ENCODE measurements around the gene PLD5. TPM values are rescaled to one million over a fixed set of nuclear protein-coding genes. Genes with fewer than 3 reads are reported as not detected.

The PLD5 gene
- total RNA-seq, 1 experiment from 2014 or later, result not detected

DNA sequence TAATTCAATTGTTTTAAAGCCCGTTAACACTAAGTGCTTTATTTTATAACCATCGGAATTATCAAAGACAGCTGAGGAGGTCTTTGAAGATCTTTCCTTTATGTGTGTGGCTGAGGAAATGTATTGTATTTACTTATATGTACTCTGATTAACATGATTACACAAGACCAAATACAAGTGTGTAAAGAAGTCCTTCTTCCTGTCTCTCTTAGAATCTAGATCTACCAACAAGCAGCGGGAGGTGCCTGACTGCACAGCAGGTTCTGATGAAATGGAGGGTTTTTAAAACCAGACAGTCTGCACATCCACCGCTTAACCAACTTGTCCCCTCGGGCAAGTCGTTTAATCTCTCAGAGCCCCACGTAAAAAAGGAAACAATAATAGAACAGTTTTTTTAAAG is 285.1 kb downstream of the PLD5 start:
- H3K27ac ChIP-seq (ENCODE audit: low read length), result no peak overlapping the region

DNA sequence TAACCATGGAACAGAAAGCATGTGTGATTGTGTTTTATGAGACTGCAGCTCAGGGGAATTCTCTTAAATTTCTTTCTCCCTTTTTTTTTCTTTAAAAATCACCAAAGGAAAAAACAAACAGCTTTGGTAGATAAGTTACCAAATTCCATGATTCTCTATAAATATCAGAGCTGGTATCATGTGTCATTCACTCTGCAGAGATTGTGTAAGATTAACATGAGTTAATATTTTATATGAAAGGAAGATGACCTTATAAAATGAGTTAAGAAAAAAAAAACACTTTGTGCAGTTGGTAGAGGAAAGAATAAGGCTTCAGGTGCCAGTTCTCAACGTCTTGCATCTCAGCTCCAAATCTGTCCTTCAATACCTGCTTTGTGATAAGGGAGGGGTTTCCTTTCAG is 287.4 kb downstream of the PLD5 start:
- POLR2A ChIA-PET, result no interaction called here
- DNase-seq (ENCODE audit: low read depth, low spot score), result no peak
- CTCF ChIA-PET, result no interaction called here

More for the DNA sequence above, 285.1 kb downstream of the PLD5 start:
- ATAC-seq, result no peak
- in situ Hi-C loops (cut with HindIII; ENCODE audit: low pct_unique_long_range_greater_than_20kb, low sequenced_read_pairs), result no loop called here
- Histone ChIP-seq H3K4me3 (ENCODE audit: low read depth in 2 of 2, low read length in 2 of 2) (no peak overlapping the region), H3K27me3 (ENCODE audit: control insufficient read depth, insufficient read depth, low read length) (no peaks in the 10 kb centered on the region), H3K9me3 (ENCODE audit: control insufficient read depth, insufficient read depth, low read depth, low read length) (peaks cover 4% of the 10 kb centered on the region; the same call in 1 of the 2 replicates), H3K36me3 (ENCODE audit: control insufficient read depth, insufficient read depth, low read length) (no peaks in the 10 kb centered on the region), H3K4me1 (ENCODE audit: control insufficient read depth, insufficient read depth, low read length) (no peaks in the 10 kb centered on the region)
- ChIA-PET CTCF (no interaction called here), POLR2A (no interaction called here)
- BruUV-seq (replicated peaks), result no TSS peak
- no peak for DNase-seq (ENCODE audit: low read depth, low spot score)
- TF ChIP-seq SIN3A (IDR thresholded peaks at IDR 0.05; ENCODE audit: borderline replicate concordance, insufficient read depth, low read depth, low read length) (no peak), TCF7L2 (IDR thresholded peaks at IDR 0.05; ENCODE audit: low read depth, low read length) (no peak), POLR2AphosphoS5 (IDR thresholded peaks at IDR 0.05; ENCODE audit: low read depth, low read length) (no peak)
- TF ChIP-seq, protein P1, sequence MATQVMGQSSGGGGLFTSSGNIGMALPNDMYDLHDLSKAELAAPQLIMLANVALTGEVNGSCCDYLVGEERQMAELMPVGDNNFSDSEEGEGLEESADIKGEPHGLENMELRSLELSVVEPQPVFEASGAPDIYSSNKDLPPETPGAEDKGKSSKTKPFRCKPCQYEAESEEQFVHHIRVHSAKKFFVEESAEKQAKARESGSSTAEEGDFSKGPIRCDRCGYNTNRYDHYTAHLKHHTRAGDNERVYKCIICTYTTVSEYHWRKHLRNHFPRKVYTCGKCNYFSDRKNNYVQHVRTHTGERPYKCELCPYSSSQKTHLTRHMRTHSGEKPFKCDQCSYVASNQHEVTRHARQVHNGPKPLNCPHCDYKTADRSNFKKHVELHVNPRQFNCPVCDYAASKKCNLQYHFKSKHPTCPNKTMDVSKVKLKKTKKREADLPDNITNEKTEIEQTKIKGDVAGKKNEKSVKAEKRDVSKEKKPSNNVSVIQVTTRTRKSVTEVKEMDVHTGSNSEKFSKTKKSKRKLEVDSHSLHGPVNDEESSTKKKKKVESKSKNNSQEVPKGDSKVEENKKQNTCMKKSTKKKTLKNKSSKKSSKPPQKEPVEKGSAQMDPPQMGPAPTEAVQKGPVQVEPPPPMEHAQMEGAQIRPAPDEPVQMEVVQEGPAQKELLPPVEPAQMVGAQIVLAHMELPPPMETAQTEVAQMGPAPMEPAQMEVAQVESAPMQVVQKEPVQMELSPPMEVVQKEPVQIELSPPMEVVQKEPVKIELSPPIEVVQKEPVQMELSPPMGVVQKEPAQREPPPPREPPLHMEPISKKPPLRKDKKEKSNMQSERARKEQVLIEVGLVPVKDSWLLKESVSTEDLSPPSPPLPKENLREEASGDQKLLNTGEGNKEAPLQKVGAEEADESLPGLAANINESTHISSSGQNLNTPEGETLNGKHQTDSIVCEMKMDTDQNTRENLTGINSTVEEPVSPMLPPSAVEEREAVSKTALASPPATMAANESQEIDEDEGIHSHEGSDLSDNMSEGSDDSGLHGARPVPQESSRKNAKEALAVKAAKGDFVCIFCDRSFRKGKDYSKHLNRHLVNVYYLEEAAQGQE (IDR thresholded peaks at IDR 0.05; ENCODE audit: insufficient read depth in 1 of 2, low read depth in 2 of 2, low read length in 1 of 2), result no peak
- TF ChIP-seq, protein P2, sequence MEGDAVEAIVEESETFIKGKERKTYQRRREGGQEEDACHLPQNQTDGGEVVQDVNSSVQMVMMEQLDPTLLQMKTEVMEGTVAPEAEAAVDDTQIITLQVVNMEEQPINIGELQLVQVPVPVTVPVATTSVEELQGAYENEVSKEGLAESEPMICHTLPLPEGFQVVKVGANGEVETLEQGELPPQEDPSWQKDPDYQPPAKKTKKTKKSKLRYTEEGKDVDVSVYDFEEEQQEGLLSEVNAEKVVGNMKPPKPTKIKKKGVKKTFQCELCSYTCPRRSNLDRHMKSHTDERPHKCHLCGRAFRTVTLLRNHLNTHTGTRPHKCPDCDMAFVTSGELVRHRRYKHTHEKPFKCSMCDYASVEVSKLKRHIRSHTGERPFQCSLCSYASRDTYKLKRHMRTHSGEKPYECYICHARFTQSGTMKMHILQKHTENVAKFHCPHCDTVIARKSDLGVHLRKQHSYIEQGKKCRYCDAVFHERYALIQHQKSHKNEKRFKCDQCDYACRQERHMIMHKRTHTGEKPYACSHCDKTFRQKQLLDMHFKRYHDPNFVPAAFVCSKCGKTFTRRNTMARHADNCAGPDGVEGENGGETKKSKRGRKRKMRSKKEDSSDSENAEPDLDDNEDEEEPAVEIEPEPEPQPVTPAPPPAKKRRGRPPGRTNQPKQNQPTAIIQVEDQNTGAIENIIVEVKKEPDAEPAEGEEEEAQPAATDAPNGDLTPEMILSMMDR (IDR thresholded peaks at IDR 0.05), result no peak
- intact Hi-C loops (cut with micrococcal nuclease; ENCODE audit: unreplicated experiment), result no loop called here

More for the DNA sequence above, 287.4 kb downstream of the PLD5 start:
- intact Hi-C loops (cut with micrococcal nuclease; ENCODE audit: unreplicated experiment), result no loop called here
- Histone ChIP-seq H3K4me3 (ENCODE audit: low read depth in 2 of 2, low read length in 2 of 2) (no peak overlapping the region), H3K4me1 (ENCODE audit: control insufficient read depth, insufficient read depth, low read length) (no peaks in the 10 kb centered on the region), H3K27me3 (ENCODE audit: control insufficient read depth, insufficient read depth, low read length) (no peaks in the 10 kb centered on the region), H3K9me3 (ENCODE audit: control insufficient read depth, insufficient read depth, low read depth, low read length) (peaks cover 4% of the 10 kb centered on the region; the same call in 1 of the 2 replicates), H3K27ac (ENCODE audit: low read length) (no peak overlapping the region), H3K36me3 (ENCODE audit: control insufficient read depth, insufficient read depth, low read length) (no peaks in the 10 kb centered on the region)
- in situ Hi-C loops (cut with HindIII; ENCODE audit: low pct_unique_long_range_greater_than_20kb, low sequenced_read_pairs), result no loop called here
- no peak for ATAC-seq
- no TSS peak for BruUV-seq (replicated peaks)
- TF ChIP-seq TCF7L2 (IDR thresholded peaks at IDR 0.05; ENCODE audit: low read depth, low read length) (no peak), POLR2AphosphoS5 (IDR thresholded peaks at IDR 0.05; ENCODE audit: low read depth, low read length) (no peak), SIN3A (IDR thresholded peaks at IDR 0.05; ENCODE audit: borderline replicate concordance, insufficient read depth, low read depth, low read length) (no peak)
- TF ChIP-seq, protein P1 (IDR thresholded peaks at IDR 0.05; ENCODE audit: insufficient read depth in 1 of 2, low read depth in 2 of 2, low read length in 1 of 2), result no peak
- TF ChIP-seq, protein P2 (IDR thresholded peaks at IDR 0.05), result no peak

All from Panc1 (cell line).